Measurements from ENCODE around the gene GDF7.

Gene GDF7

DNA sequence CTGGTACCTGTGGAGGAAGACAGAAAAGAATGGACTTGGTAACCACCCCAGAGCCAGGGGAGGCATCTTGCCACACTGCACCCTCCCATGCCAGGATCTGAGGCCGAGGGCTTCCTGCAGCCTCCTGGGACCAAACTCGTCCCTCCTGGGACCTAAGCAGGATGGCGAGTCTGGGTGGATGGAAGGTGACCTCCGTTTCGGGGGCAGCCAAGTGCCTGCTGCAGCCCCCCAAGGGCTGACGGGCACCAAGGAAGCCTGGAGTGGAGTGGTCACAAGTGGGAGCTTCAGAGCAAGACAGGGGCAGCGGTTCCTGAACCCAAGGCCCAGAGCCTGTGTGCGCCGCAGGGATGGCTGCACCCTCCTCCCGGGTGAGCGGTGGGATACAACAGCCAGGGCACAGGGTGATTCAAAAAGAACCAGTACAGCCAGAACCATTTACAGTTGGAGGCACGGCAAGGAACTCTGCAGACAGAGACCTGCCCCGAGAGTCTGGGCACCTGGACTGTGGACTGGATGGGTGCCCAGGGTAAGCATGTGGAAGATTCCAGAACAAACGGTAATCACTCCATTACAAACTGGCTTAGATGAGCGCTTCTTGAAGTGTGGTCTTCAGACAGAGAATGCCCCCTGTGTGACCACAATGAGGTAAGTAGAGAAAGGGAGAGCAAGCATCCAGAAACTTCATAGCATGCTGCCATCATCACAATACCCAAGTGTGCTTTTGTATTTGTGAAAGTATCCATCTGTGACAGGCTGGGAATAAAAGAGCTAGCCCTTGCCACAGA, 28.1 kb upstream of the GDF7 start:
- TF ChIP-seq, protein P1, sequence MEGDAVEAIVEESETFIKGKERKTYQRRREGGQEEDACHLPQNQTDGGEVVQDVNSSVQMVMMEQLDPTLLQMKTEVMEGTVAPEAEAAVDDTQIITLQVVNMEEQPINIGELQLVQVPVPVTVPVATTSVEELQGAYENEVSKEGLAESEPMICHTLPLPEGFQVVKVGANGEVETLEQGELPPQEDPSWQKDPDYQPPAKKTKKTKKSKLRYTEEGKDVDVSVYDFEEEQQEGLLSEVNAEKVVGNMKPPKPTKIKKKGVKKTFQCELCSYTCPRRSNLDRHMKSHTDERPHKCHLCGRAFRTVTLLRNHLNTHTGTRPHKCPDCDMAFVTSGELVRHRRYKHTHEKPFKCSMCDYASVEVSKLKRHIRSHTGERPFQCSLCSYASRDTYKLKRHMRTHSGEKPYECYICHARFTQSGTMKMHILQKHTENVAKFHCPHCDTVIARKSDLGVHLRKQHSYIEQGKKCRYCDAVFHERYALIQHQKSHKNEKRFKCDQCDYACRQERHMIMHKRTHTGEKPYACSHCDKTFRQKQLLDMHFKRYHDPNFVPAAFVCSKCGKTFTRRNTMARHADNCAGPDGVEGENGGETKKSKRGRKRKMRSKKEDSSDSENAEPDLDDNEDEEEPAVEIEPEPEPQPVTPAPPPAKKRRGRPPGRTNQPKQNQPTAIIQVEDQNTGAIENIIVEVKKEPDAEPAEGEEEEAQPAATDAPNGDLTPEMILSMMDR (IDR thresholded peaks at IDR 0.05; ENCODE audit: low read depth, low read length, missing control alignments): no peak
- no peak overlapping the region for H3K4me3 ChIP-seq (ENCODE audit: low read depth, low read length)

DNA sequence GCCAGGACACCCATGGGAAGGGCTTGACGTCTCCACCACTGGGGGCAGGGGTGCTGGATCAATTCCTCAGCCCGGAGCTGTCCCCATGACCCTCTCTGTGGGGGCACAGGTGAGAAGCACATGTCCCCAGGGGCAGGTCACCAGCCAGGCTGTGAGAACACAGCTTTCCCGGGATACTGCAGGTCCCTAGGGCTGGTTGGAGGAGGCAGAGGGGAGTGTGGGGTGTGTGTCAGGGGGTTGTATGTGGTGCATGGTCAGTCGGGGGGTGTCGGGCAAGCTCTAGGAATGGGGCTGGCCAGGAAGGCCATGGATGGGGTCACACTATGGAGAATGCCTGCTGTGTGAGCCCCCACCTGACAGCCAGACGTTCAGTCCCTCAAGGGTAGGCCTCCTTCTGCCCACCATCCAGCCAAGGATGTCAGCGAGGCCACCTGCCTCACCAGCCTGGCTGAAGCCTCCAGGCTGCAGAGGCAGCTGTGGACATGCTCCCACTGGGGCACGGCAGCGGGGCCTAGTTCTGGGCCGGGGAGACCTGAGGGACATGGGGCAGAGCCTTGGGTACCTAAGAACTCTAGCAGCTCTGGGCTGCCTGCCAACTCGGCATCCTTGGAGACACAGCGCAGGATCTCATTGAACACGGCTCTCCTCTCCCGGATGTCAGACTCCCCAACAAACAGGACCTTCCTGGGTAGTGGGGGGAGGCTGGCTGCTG, 26.4 kb upstream of the GDF7 start:
- DNase-seq (ENCODE audit: low read depth): no peak
- TF ChIP-seq, protein P1 (IDR thresholded peaks at IDR 0.05; ENCODE audit: low read depth, low read length, missing control alignments): no peak

More for the DNA sequence above, 28.1 kb upstream of the GDF7 start:
- DNase-seq (ENCODE audit: low read depth): no peak

DNA sequence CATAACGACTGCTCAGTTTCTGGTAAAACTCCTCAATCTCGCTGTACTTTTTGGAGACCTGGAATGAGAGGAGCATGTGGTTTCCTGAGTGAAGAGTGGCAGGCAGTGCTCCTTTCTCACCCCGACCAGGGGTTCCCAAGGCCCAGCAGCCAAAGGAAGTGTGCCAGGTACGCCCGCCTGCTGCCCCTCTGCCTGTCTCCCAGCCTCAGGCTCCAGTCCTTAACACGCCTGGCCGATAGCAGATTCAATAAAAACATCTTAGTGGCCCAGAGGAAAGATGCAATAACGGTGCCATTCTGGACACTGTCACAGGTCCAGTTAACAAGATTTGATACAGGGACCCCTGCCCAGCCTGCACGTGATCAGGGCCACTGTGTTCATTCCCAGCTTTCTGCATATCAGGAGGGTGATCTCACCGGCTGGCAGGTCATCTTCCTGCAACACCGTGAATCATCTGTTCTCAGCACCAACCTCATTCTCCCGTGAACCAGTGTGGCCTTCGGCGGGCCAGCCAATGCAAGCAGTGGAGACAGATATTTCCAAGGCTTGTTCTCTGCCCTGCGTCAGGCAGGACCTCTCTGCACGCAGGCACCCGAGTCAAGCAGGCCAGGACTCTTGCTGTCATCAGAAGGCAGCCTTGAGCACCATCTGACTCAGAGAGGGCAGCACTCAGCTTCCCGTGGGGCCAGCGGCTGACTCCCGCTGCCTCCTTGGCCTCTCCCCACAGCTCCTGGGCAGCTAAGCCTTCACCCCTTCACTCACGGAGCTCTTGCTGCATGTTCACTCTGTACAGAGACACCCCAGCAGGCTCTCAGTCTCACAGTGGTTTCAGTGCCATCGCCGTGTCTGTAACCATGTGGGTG, 25.6 kb upstream of the GDF7 start:
- TF ChIP-seq, protein P1 (IDR thresholded peaks at IDR 0.05; ENCODE audit: low read depth, low read length, missing control alignments): no peak
- DNase-seq (ENCODE audit: low read depth): no peak
- H3K4me3 ChIP-seq (ENCODE audit: low read depth, low read length): no peak overlapping the region

More for the DNA sequence above, 26.4 kb upstream of the GDF7 start:
- H3K4me3 ChIP-seq (ENCODE audit: low read depth, low read length): no peak overlapping the region

DNA sequence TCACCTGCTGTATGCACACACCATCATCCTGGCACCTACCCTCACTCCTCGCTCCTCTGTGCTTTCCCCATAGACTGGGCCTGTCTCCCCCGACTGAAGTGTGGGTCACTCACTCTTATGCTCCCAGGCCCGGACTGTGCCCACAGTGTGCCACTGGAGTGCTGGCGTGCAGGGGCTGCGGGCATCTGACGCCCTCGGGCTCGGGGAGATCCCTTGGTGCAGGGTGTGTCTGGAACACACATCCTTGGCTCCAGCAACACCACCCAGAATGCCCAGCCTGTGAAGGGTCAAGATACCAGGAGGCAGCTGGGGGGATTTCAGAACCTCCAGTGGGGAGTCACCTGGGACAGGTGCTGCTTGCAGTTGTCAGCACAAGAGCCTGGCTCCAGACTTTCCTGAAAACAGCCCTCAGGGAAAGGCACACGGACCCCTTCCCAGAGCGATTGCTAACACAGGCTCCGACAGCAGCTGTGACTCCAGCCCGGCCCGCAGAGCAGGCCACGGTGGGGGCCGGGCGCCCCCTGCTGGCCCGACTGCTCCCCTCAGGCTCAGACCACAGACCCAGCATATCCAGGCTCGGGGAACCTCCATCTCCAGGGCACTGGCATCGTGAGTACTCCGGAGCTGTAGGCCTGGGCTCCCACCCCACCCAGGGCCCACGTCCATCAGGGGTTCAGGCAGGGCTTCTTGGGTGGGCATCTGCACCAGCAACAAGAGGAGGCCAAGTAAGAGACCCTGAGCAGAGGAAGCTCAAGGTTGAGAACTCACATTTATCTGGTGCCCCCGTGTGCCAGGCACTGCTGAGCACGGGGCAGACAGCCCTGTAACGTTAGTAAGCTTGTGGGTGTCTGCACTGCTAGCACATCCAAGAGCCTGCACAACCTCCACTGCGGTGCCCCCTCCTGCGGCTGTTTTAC, 24.6 kb upstream of the GDF7 start:
- no peak overlapping the region for H3K4me3 ChIP-seq (ENCODE audit: low read depth, low read length)
- TF ChIP-seq, protein P1 (IDR thresholded peaks at IDR 0.05; ENCODE audit: low read depth, low read length, missing control alignments): peak; percentile 97
- DNase-seq (ENCODE audit: low read depth): no peak

DNA sequence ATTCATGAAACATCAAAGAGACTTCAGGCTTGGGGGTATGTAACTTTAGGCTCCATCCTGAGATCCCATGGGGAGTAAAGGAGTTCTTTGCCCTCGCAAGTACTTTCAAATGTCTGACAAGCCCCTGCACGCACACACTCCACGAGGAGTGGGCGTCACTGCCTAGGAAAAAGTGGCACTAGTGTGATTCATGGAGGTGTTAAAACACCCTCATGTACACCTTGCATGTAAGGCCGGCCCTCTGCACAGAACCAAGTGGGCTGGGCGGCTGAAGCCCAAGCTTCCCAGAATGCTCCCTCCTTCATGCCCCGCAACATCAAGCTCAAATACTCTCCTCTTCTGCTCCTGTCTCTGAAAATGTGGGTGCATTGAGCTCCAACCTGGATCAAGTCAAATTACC, 23.9 kb upstream of the GDF7 start:
- no peak overlapping the region for H3K4me3 ChIP-seq (ENCODE audit: low read depth, low read length)
- TF ChIP-seq, protein P1 (IDR thresholded peaks at IDR 0.05; ENCODE audit: low read depth, low read length, missing control alignments): no peak
- no peak for DNase-seq (ENCODE audit: low read depth)

DNA sequence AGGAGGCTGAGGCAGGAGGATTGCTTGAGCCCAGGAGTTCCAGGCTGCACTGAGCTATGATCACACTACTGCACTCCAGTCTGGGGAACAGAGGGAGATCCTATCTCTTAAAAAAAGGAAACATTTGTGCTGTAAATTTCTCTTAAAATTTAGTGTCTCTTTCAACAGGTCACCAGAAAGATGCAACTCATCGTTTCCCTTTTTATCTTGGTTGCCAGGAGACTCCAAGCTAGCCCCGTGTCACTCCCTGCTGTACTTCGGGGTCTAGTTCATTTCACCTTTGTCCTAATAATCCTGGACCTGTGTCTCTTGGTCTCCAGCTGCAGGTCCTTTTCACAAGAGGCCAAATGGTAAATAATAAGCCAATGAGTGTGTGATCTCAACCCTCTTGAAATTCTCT, 23.1 kb upstream of the GDF7 start:
- DNase-seq (ENCODE audit: low read depth): no peak
- TF ChIP-seq, protein P1 (IDR thresholded peaks at IDR 0.05; ENCODE audit: low read depth, low read length, missing control alignments): no peak
- H3K4me3 ChIP-seq (ENCODE audit: low read depth, low read length): no peak overlapping the region

Measured in GM12864 (cell line).